ENCODE results near the gene ATRAID. TPM values are rescaled to one million over a fixed set of nuclear protein-coding genes. Genes with fewer than 3 reads are reported as not detected.
A peak's percentile ranks its signal among the peaks of the same experiment; 100 is the strongest.

The ATRAID gene
- total and polyA plus RNA-seq, 2 donors (not counting 1 experiment from before 2014, with no cell fraction given): 176 to 235 TPM

DNA sequence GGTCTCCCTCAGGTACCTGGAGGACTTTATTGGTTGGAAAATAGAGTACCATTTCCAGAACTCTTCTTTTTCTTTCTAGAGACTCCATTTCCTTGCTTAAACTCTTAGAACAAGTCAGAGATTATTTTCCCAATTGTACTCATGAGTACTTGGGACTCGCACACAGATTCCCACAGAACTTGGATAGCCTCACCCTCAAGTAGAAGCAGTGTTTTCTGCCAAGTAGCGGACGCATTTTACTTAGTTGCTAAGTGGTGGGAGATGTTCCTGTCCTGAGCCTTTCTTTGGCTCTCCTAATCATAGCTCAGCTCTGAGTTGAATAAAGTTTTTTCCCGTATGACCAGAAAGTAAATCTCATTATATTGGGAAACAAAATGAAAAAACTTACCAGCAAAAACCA is 33.8 kb downstream of the ATRAID start:
- TF ChIP-seq EZH2 (IDR thresholded peaks at IDR 0.05; ENCODE audit: low read length, missing control alignments): no peak
- TF ChIP-seq, protein P1, sequence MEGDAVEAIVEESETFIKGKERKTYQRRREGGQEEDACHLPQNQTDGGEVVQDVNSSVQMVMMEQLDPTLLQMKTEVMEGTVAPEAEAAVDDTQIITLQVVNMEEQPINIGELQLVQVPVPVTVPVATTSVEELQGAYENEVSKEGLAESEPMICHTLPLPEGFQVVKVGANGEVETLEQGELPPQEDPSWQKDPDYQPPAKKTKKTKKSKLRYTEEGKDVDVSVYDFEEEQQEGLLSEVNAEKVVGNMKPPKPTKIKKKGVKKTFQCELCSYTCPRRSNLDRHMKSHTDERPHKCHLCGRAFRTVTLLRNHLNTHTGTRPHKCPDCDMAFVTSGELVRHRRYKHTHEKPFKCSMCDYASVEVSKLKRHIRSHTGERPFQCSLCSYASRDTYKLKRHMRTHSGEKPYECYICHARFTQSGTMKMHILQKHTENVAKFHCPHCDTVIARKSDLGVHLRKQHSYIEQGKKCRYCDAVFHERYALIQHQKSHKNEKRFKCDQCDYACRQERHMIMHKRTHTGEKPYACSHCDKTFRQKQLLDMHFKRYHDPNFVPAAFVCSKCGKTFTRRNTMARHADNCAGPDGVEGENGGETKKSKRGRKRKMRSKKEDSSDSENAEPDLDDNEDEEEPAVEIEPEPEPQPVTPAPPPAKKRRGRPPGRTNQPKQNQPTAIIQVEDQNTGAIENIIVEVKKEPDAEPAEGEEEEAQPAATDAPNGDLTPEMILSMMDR (conservative IDR thresholded peaks at IDR 0.05 in 1 of 2, IDR thresholded peaks at IDR 0.05 in 1 of 2; ENCODE audit: low read depth in 1 of 2, low read length in 2 of 2): no peak
- no peak for DNase-seq (ENCODE audit: low read depth in 2 of 2)
- H2AFZ ChIP-seq (ENCODE audit: low read length): no peak overlapping the region

DNA sequence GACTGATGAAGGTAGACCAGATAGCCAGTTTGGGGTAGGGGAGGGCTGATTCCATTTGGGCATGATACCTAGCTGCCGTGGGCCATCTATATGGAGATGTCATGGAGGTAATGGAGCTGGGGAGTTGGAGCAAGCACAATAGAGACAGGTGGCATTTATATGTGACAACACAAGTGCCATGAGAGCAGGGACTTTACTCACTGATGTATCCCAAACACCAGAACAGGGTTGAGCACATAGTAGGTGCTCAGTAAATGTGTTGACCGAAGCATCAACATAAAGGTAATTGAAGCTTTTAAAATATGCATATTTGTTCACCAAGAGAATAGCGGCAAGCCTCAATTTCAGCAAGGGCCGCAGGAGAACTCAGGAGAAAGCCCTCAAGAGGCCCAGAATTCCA is 36.1 kb downstream of the ATRAID start:
- DNase-seq (ENCODE audit: low read depth in 2 of 2): no peak
- Histone ChIP-seq H3K79me2 (ENCODE audit: control insufficient read depth, insufficient read depth, low read length) (no peaks in the 10 kb centered on the region), H4K20me1 (ENCODE audit: control insufficient read depth, extremely low read depth, insufficient read depth, low read length) (no peaks in the 10 kb centered on the region), H3K4me2 (ENCODE audit: extremely low read depth, insufficient read depth, low read length) (no peak overlapping the region), H3K9me3 (ENCODE audit: control insufficient read depth, insufficient read depth, low read depth, low read length) (no peaks in the 10 kb centered on the region), H3K36me3 (ENCODE audit: control insufficient read depth, insufficient read depth, low read length) (peaks cover 9% of the 10 kb centered on the region), H2AFZ (ENCODE audit: low read length) (no peak overlapping the region), H3K27ac (ENCODE audit: insufficient read depth, low read length) (no peak overlapping the region), H3K27me3 (ENCODE audit: control insufficient read depth, insufficient read depth, low read length) (no peaks in the 10 kb centered on the region), H3K9ac (ENCODE audit: insufficient read depth, low read length) (no peak overlapping the region), H3K4me3 (replicated peaks in 1 of 4; ENCODE audit: control extremely low read depth in 1 of 4, insufficient read depth in 1 of 4, low read depth in 3 of 4, low read length in 4 of 4) (no peak overlapping the region), H3K4me1 (ENCODE audit: control insufficient read depth, extremely low read depth, insufficient read depth, low read length) (no peaks in the 10 kb centered on the region)
- TF ChIP-seq, protein P1 (conservative IDR thresholded peaks at IDR 0.05 in 1 of 2, IDR thresholded peaks at IDR 0.05 in 1 of 2; ENCODE audit: low read depth in 1 of 2, low read length in 2 of 2): no peak
- TF ChIP-seq EZH2 (IDR thresholded peaks at IDR 0.05; ENCODE audit: low read length, missing control alignments): no peak

More for the DNA sequence above, 33.8 kb downstream of the ATRAID start:
- H3K9me3 ChIP-seq (ENCODE audit: control insufficient read depth, insufficient read depth, low read depth, low read length): no peaks in the 10 kb centered on the region
- H3K4me3 ChIP-seq (replicated peaks in 1 of 4; ENCODE audit: control extremely low read depth in 1 of 4, insufficient read depth in 1 of 4, low read depth in 3 of 4, low read length in 4 of 4): no peak overlapping the region
- H3K4me1 ChIP-seq (ENCODE audit: control insufficient read depth, extremely low read depth, insufficient read depth, low read length): no peaks in the 10 kb centered on the region
- peaks cover 24% of the 10 kb centered on the region for H3K36me3 ChIP-seq (ENCODE audit: control insufficient read depth, insufficient read depth, low read length)
- H3K79me2 ChIP-seq (ENCODE audit: control insufficient read depth, insufficient read depth, low read length): no peaks in the 10 kb centered on the region
- H3K9ac ChIP-seq (ENCODE audit: insufficient read depth, low read length): no peak overlapping the region
- H4K20me1 ChIP-seq (ENCODE audit: control insufficient read depth, extremely low read depth, insufficient read depth, low read length): no peaks in the 10 kb centered on the region
- H3K27ac ChIP-seq (ENCODE audit: insufficient read depth, low read length): no peak overlapping the region
- H3K27me3 ChIP-seq (ENCODE audit: control insufficient read depth, insufficient read depth, low read length): no peaks in the 10 kb centered on the region
- H3K4me2 ChIP-seq (ENCODE audit: extremely low read depth, insufficient read depth, low read length): no peak overlapping the region

DNA sequence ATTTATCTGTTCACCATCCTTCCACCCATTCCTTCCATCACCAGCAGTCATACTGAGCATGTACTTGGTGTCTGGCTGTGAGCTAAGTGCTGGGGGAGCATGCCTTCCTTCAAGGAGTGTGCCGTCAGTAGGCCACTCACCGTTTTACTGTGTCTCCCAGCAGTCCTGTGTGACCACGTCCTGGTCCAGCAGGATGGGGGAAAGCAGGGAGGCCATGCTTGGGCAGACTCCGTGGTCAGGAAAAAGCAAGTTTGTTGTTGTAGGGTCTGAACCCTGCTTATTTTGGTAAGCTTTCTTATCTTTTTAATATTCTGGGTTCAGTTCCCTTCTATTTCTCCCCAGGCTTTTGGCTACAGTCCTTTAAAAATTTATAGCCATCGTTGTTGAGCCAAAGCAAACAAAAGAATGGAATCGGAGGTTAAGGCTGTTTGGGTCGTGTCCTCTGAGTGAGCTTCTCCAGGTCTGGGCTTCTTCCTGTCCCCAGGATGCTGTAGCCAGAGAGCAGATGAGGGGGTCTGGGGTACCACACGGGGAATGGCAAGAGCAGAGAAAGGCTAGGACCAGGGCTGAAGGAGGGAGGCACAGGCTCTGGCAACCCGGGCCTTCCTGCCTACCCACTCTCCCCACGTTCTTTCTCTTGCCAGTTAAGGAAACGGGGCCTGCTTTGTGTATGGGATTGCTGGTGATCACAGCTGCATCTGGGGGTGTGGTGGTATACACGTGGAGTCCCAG is 37.5 kb downstream of the ATRAID start:
- no peak overlapping the region for H3K27ac ChIP-seq (ENCODE audit: insufficient read depth, low read length)

More for the DNA sequence above, 37.5 kb downstream of the ATRAID start:
- peak in 1 of 2 donors; percentile 36 for DNase-seq (ENCODE audit: low read depth in 2 of 2)
- Histone ChIP-seq H2AFZ (ENCODE audit: low read length) (no peak overlapping the region), H3K4me1 (ENCODE audit: control insufficient read depth, extremely low read depth, insufficient read depth, low read length) (no peaks in the 10 kb centered on the region), H3K9me3 (ENCODE audit: control insufficient read depth, insufficient read depth, low read depth, low read length) (no peaks in the 10 kb centered on the region), H3K9ac (ENCODE audit: insufficient read depth, low read length) (no peak overlapping the region), H4K20me1 (ENCODE audit: control insufficient read depth, extremely low read depth, insufficient read depth, low read length) (no peaks in the 10 kb centered on the region), H3K4me3 (replicated peaks in 1 of 4; ENCODE audit: control extremely low read depth in 1 of 4, insufficient read depth in 1 of 4, low read depth in 3 of 4, low read length in 4 of 4) (no peak overlapping the region), H3K79me2 (ENCODE audit: control insufficient read depth, insufficient read depth, low read length) (no peaks in the 10 kb centered on the region), H3K4me2 (ENCODE audit: extremely low read depth, insufficient read depth, low read length) (no peak overlapping the region), H3K27me3 (ENCODE audit: control insufficient read depth, insufficient read depth, low read length) (no peaks in the 10 kb centered on the region), H3K36me3 (ENCODE audit: control insufficient read depth, insufficient read depth, low read length) (peaks cover 2% of the 10 kb centered on the region)
- no peak for TF ChIP-seq EZH2 (IDR thresholded peaks at IDR 0.05; ENCODE audit: low read length, missing control alignments)
- TF ChIP-seq, protein P1 (conservative IDR thresholded peaks at IDR 0.05 in 1 of 2, IDR thresholded peaks at IDR 0.05 in 1 of 2; ENCODE audit: low read depth in 1 of 2, low read length in 2 of 2): no peak

Data from fibroblast of lung (primary cell).